Stimulated activated CD4-positive, alpha-beta T cell treated with anti-CD3 and anti-CD28 coated beads, TNF-alpha, amount 100 ng/mL, for 24 hours (primary cell): ENCODE results near the gene CDH20.

ENCODE experiments used
- DNase-seq, 3 experiments: peaks; one replicate each; pipeline ENCODE4 v3.0.0-alpha.2; 2020; ENCODE audit warnings: low read depth in 3 of 3

CDH20 gene

DNA sequence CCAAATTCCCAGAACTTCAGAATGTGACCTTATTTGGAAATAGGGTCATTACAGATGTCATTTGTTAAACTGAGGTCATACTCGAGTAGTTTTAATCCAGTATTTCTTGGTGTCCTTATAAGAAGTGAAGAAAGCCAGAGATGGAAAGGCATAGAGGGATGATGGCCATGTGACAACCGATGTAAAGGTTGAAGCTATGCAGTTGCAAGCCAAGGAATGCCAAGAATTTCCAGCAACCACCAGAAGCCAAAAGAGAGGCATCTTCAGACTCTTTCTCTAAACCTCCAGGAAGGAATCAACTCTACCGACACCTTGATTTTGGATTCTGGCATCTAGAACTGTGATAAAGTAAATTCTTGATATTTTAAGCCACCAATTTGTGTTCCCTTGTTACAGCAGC is 242.2 kb downstream of the CDH20 start:
- DNase-seq: no peak

DNA sequence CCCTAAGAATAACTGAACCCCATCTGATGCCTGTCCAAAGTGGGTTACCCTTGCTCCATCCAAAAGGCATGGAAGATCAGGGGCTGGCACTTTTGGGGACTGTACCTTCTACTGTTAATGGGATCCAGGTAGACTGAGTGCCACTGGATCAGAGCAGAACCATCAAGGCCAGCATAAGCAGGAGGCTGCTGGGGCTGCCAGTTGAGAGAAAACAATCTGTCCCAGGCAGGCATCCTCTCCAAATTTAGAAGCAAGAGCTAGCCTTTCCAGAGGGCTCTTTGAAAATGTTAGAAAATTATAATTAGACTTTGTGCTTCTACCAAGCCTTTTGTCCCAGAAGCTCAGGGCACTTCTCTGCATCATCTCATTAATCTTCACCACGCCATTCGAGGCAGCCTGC is 245.6 kb downstream of the CDH20 start:
- DNase-seq: no peak

DNA sequence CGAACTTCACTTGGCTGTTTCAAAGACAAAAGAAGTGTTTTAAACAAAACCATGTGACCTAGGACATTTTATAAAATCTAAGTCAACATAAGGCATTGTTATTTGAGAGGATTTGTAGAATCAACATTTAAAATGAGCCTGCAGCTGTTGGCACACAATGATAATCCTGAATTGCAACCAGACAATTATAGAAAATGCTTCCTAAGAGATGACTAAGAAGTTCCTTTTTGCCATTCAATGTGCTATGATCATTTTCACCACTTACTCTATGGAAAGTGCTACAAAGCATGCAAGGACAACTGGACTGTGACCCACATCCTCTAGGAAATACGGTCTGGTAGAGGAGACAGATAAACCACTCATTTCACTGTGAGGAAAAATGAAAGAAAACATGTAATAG is 246.4 kb downstream of the CDH20 start:
- no peak for DNase-seq

DNA sequence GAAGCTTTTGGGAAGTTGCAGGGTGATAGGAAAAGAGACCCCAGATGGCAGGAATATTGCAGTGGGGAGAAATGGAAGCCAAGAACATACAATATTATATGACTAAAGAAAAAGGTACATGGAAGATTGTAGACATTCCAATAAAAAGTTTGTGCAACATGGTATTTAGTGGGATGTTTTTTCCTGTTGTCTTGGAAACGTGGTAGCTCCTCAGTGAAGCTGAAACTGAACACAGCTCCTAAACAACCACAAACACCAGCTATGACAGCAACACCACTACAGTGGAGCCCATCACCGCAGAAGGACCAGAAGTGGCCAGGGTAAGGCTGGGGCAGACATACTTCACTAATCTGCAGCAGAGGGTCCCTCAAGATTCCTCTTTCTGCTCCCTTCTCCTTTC is 246.8 kb downstream of the CDH20 start:
- DNase-seq: no peak

DNA sequence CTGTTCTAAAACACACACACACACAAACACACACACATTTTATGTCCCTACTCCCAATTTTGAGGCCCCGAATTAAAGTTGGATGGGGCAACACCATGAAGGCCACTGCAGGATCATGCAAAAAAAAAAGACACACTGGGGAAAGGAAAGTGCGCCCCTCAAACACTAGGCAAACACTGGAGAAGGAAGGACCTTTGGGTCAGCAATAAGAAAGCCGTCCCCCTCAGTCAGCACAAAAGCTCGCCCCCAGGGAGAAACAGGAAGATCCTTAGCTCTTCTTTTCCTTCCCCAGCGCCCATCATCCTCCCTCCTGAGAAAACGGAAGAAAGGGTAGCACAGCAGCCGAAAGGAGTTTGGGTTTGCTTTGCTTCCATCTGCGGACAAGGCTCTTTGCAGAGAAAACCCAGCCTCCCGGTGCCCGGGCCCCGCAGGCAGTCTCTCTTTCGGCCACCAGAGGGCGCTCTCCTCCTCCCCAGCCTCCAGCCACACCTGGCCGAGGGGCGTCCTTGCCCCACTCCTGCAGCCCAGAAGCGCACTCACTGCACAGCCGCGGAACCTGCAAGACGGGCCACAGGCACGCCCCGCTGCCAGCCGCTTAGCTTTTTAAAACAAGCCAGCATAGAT is 248.5 kb downstream of the CDH20 start:
- DNase-seq: peak; percentile 36 to 58 (median 42)

DNA sequence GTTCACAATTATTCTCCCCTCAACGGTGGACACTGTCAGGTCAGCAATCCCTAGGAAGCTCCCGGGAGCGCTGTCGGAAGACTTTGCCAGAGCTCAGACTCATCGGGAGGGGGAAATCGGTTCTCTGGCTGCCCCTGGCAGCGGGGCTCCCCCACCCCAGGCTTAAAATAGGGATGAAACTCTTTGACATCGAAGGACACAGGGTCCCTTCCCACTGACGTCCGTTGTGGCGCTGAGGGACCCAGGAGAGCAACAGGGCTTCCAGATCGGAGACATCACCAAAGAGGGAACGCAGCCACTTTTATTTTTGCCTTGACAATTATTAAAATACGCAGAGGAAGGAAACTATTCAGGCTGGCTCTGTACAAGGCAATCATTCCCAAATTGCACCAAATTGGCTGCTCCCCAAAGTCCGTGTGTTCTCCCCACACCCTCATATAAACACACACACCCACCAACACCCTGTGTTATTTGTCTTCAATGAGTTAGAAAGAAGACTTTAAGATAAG is 249.0 kb downstream of the CDH20 start:
- DNase-seq: no peak

DNA sequence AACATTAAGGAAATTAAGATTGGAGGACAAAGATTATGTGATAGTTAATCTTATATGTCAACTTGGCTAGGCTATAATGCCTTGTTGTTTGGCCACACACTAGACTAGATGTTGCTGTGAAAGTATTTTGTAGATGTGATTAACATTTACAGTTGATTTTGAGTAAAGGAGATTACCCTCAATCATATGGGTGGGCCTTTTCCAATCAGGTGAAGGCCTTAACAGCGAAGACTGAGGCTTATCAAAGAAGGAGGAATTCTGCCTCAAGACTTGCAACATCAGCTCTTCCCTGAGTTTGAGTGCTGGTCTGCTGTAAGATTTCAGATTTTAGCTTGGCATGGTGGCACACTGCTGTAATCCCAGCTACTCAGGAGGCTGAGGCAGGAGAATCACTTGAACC is 250.3 kb downstream of the CDH20 start:
- no peak for DNase-seq

DNA sequence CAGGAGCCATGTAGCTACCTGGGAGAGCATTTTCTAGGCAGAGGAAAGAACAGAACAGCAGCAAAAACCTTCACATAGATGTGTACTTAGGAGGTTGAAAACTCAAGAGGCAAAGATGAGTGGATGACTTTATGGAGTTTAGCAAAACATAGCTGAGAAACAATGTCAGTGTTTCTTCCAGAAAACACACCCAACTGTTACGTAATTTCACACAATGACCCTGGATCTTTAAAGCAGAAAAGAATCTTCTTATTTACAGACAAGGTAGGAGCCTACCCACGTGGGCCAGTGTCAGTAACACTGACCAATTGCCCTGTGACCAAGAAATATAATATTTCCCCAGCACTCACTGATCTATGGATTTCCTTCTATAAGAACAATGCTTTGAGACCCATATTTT is 254.6 kb downstream of the CDH20 start:
- DNase-seq: no peak

DNA sequence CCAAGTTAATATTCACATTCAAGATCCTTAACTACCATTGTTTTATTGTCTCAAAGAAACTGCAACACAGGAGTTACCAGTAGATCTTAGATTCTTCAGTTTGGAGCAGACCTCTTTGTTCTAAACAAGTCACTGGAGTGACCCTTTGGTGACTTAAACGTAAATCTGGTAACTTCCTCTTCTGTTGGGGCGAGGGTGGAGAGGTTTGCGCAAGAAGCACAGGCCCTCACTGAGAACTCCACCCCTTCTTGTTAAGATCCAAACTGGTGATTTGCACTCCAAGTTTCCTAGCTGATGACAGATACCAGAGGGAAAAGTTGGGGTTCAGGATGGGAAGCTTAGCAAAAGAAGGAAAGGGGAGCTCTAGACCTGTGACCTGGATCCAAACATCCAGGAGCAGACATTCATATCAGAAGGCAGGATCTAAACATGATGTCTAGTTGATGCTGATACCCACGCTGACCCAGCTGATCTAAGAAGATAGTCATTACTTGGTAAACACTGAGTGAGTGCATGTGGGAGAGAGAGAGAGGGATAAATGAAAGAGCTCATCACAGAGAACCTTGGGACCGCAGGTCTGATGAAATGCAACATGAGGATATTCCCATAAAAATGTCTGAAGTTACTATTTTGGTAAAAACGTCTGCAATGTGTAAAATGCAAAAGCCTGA is 256.0 kb downstream of the CDH20 start:
- DNase-seq: no peak

DNA sequence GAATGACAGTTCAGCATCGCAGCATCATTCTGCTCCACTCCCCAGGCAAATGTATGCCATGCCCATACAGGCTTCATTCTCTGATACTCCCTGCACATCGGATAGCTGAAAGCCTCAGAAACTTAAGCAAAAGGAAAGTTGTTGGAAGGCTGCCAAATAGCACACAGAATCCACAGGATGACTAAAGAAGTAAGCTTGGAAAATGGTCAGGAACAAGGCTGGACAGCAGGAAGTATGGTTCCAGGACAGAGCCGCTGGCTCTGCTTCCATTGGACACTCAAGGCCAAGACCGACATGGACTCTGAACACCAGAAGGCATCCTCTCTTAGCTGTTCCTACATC is 256.5 kb downstream of the CDH20 start:
- DNase-seq: no peak

DNA sequence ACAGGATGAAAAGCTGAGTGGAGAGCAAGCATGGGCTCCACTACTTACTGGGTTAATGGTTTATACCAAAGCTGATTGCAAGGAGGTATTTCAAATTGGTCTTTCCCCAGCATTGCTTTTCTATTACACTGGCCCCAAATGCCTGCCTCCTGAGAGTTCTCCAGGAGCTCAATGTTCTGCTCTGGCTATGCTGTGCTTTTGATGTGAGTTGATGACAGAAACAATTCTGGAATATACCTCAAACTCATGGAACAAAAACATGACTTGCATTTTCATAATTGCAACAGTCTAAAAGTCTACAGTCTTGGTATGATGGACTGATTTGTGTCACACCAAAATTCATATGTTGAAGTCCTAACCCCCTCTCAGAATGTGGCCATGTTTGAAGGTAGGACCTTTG is 258.0 kb downstream of the CDH20 start:
- no peak for DNase-seq

DNA sequence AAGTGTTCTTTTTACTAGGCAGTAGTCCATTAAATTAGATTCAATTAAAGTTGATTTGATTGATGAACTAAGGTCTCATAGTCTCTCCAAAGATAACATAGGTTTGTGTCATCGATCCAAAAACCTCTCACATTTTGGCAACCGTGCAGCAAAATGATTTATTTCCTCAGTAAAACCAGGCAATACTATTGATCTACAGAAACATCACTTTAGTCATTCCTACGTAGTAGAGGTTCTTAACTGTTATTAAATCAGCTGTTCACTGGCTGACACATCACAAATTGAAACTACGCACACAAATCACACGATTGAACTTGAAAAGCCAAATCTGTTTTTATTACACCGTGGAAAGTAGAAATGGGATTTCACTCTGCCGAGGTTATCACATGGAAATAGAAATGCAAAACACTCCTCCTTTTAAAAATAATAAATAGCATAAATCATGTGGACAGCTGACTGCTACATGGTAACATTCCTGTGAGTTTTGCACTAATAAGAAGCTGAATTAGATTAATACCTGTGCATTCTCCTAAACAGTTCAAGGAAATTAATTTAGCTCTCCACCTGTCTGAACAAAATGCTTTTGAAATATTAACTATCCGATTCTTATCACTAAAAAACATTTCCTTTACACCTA is 262.5 kb downstream of the CDH20 start:
- DNase-seq: no peak

DNA sequence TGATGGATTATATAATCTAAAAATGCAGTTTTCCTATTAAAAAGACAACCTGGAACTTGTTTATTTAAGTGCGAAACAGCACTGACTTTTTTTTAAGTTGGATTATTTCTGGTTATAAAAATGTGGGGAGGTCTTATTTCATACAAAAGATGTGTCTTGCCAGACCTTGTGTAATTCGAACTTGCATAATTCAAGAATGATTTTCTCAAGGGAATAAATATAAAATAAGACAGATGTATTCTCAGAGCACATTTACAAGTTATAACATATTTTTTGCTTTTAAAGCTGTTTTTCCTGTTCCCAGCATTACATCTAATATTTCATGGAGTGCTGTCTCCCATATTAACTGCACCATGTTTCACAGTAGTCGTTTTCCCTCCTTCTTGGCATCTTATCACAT is 263.1 kb downstream of the CDH20 start:
- DNase-seq: no peak

DNA sequence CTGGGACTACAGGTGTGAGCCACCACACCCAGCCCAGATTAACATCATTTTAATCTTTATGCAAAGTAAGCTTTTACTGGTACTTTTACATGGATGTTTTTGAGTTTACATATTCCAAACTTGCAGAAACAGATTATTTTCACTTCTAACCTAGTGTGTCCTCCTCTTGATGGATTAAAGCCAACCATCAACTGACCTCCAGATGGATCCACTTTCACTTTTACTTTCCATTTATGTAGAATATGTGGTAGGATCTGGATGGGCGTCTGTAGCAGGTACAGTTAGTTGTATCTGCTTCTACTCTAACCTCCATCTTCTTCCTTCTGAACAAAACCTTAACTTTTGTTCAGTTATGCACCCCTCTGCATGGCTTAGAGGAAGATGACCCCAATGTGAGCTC is 264.1 kb downstream of the CDH20 start:
- no peak for DNase-seq

DNA sequence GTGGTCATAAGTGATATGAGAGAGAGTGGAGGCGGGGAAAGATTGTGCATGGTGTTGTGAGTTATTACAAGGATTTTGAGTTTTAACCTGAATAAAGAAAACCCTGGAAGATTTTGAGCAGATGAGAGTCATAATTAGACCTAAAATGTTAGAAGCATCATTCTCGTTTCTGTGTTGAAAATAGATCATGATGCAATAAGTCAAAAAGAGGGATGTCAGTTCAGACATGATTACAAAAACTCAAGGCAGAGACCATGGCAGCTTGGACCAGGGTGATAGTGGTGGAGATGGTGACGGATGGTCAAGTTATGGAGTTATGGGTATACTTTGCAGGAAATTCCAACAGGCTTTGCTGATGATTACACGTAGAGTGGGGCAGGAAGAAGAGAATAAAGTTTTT is 267.2 kb downstream of the CDH20 start:
- no peak for DNase-seq

DNA sequence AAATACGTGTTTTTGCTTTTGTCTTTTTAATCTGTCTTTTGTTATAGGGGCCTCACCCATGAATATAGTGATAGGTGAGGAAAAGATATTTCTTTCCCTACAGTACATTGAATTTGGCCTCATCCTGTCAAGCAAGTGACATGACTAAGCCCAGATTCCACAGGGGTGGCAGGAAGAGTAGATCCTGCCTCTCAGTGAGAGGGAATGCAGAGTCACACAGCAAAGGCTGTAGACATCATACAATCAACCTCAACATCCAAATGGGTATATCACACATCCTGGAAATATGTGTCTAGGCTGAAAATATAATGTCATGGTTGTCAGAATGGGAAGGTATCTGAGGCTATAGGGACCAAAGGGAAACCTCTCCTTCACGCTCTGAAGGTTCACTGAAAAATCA is 269.6 kb downstream of the CDH20 start:
- no peak for DNase-seq
